GM23248 (cell line): Measurements from ENCODE around the gene PSMD13. TPM values are rescaled to one million over a fixed set of nuclear protein-coding genes. Genes with fewer than 3 reads are reported as not detected.

ENCODE experiments used
- DNase-seq: peaks from one replicate; pipeline ENCODE4 v3.0.0-alpha.2; 2015
- H2AFZ ChIP-seq: fragments of 200-600 bp; sonication (generic); 2 replicates; pipeline ENCODE4 v1.6.1; 2016; ENCODE audit warnings: antibody characterized with exemption
- H3F3A ChIP-seq: fragments of 200-600 bp; sonication (generic); 2 replicates; pipeline ENCODE4 v1.6.1; 2016; ENCODE audit warnings: mild to moderate bottlenecking, antibody characterized with exemption, mixed run types; ENCODE audit not compliant: insufficient read depth
- H3K27ac ChIP-seq: fragments of 200-600 bp; sonication (generic); 2 replicates; pipeline ENCODE4 v1.5.1; 2016; ENCODE audit warnings: mild to moderate bottlenecking
- H3K27me3 ChIP-seq: fragments of 200-600 bp; sonication (generic); replicated peaks from 2 replicates; pipeline ENCODE4 v1.6.1; 2016; ENCODE audit warnings: mild to moderate bottlenecking; ENCODE audit not compliant: insufficient read depth
- H3K36me3 ChIP-seq: fragments of 200-600 bp; sonication (generic); 2 replicates; pipeline ENCODE4 v1.6.1; 2016; ENCODE audit warnings: low read depth, mild to moderate bottlenecking
- H3K4me1 ChIP-seq: fragments of 200-600 bp; sonication (generic); 2 replicates; pipeline ENCODE4 v1.6.1; 2016; ENCODE audit warnings: mild to moderate bottlenecking; ENCODE audit not compliant: insufficient read depth
- H3K4me2 ChIP-seq: fragments of 200-600 bp; sonication (generic); one replicate; pipeline ENCODE4 v1.6.1; 2016; ENCODE audit warnings: mild to moderate bottlenecking; ENCODE audit not compliant: unreplicated experiment
- H3K4me3 ChIP-seq: fragments of 200-600 bp; sonication (generic); 2 replicates; pipeline ENCODE4 v1.5.1; 2016; ENCODE audit warnings: mild to moderate bottlenecking
- H3K79me2 ChIP-seq: fragments of 200-600 bp; sonication (generic); 2 replicates; pipeline ENCODE4 v1.6.1; 2016; ENCODE audit warnings: mild to moderate bottlenecking; ENCODE audit not compliant: insufficient read depth
- H3K9ac ChIP-seq: fragments of 200-600 bp; sonication (generic); 2 replicates; pipeline ENCODE4 v1.6.1; 2016; ENCODE audit warnings: mild to moderate bottlenecking
- H3K9me2 ChIP-seq: fragments of 200-600 bp; sonication (generic); 2 replicates; pipeline ENCODE4 v1.6.1; 2016; ENCODE audit warnings: mixed run types, mild to moderate bottlenecking, moderate library complexity; ENCODE audit not compliant: insufficient read depth
- H3K9me3 ChIP-seq: fragments of 200-600 bp; sonication (generic); one replicate; pipeline ENCODE4 v1.6.1; 2017; ENCODE audit warnings: low read depth
- H4K20me1 ChIP-seq: fragments of 200-600 bp; sonication (generic); 2 replicates; pipeline ENCODE4 v1.6.0; 2016; ENCODE audit not compliant: insufficient read depth
- EZH2 ChIP-seq: fragments of 200-600 bp; sonication (generic); IDR thresholded peaks from 2 replicates; pipeline ENCODE4 v1.6.1; 2018; ENCODE audit warnings: antibody characterized with exemption, mild to moderate bottlenecking; ENCODE audit not compliant: insufficient read depth, poor library complexity, severe bottlenecking
- EZH2phosphoT487 ChIP-seq: fragments of 200-600 bp; sonication (generic); IDR thresholded peaks from 2 replicates; pipeline ENCODE4 v1.6.1; 2018; ENCODE audit warnings: antibody characterized with exemption, moderate library complexity, mild to moderate bottlenecking, low read depth; ENCODE audit not compliant: insufficient read depth
- WGBS, 2 experiments: methylation state at CpG; one replicate each; pipeline ENCODE4 v1.1.6; 2015 to 2017; ENCODE audit warnings: low lambda C conversion rate in 2 of 2, low coverage in 1 of 2; ENCODE audit errors: missing lambda C conversion rate in 2 of 2; 5-methylcytosine and 5-hydroxymethylcytosine counted together
- in situ Hi-C: fragments of 300-500 bp; cut with MboI; formaldehyde crosslinking; loops from 2 replicates; pipeline ENCODE4 v1.15.0; 2020
- polyA plus RNA-seq: library from polyadenylated mRNA; unstranded; fragments of >200 nt; fragmentation: Nextera tagmentation; extraction: Ambion mirVana; gene quantifications from 2 replicates; pipeline ENCODE4 v1.2.1, GENCODE V29; 2016
- total RNA-seq: library from RNA; depleted of rRNA; stranded (reverse); fragments of >200 nt; shearing (Covaris generic); gene quantifications from 2 replicates; pipeline ENCODE4 v1.2.3, GENCODE V29; 2014

Gene PSMD13
- total and polyA plus RNA-seq, 2 experiments from 2014 or later, result 145 to 188 TPM

DNA sequence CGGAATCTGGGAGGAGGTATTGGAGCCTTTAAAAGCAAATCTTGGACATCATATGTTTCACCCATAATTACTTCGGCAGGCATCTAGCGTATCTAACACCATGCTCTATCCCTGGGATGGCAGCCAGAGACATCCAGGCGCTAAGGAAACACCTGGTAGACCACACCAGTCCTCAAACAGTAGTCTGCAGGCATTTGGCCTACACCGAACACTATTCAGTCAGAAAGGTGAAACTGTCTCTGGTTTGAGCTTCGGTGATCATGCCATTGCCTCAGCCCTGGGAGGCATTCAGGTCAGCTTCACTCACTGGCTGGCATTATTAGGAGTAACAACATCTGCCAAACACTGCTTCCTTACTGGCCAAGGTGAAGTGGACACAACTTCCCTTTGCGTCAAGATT is 12.4 kb upstream of the PSMD13 start:
- Histone ChIP-seq H4K20me1 (no peaks in the 10 kb centered on the region), H3K9me3 (no peaks in the 10 kb centered on the region), H3K9me2 (no peaks in the 10 kb centered on the region), H3K27ac (no peak overlapping the region), H3K4me2 (no peak overlapping the region), H3K79me2 (peaks cover 34% of the 10 kb centered on the region), H3K4me3 (no peak overlapping the region), H3K4me1 (no peaks in the 10 kb centered on the region), H3K9ac (no peak overlapping the region), H3K27me3 (no peaks in the 10 kb centered on the region), H2AFZ (no peak overlapping the region), H3F3A (no peaks in the 10 kb centered on the region), H3K36me3 (0 out of 2 replicates have a peak, but pooled peaks cover 6% of the 10 kb centered on the region)
- WGBS, 2 experiments, result 80 to 86% methylated on average over 7 of the region's 7 CpGs
- no peak for TF ChIP-seq EZH2phosphoT487
- TF ChIP-seq EZH2, result no peak
- no peak for DNase-seq
- in situ Hi-C loops, result no loop called here

- H4K20me1 ChIP-seq, result no peaks in the 10 kb centered on the region
- peak; percentile 62 for DNase-seq
- H3K4me1 ChIP-seq, result no peaks in the 10 kb centered on the region
- H3K27me3 ChIP-seq, result no peaks in the 10 kb centered on the region
- H2AFZ ChIP-seq, result no peak overlapping the region
- no peak overlapping the region for H3K9ac ChIP-seq
- WGBS, 2 experiments, result 86 to 91% methylated on average over 10 of the region's 10 CpGs
- peaks cover 34% of the 10 kb centered on the region for H3K79me2 ChIP-seq
- H3K4me3 ChIP-seq, result no peak overlapping the region
- 0 out of 2 replicates have a peak, but pooled peaks cover 6% of the 10 kb centered on the region for H3K36me3 ChIP-seq
- H3K4me2 ChIP-seq, result no peak overlapping the region
- H3K9me2 ChIP-seq, result no peaks in the 10 kb centered on the region
- no peaks in the 10 kb centered on the region for H3K9me3 ChIP-seq
- H3F3A ChIP-seq, result no peaks in the 10 kb centered on the region
- no peak overlapping the region for H3K27ac ChIP-seq
- TF ChIP-seq EZH2, result no peak
- TF ChIP-seq EZH2phosphoT487, result no peak
- in situ Hi-C loops, result no loop called here
Observed at GRCh38 chr11:225734-226453, 10.9 kb upstream of the PSMD13 start.

DNA sequence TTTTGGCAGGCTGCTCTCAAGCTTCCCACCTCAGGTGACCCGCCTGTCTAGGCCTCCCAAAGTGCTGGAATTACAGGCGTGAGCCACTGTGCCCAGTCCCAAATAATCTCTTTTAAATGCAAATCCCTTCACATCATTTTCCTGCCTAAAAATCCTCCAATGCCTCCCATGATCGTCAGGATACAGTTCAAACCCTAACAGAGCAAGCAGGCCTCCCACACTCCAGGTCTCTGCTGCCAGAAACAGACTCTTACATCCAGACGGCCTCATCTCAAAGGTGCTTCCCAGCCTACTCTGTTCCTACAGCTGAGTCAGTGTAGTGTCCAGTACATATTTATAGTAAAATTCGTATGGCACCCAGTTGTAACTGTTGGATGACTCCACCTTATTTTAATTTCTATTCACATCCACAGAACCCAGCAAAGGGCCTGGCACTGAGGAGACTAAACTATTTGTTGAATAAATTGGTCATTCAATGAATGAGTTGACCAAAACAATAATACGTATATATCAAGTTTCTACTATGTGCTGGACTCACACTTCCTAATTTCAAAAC is 8.9 kb upstream of the PSMD13 start:
- Histone ChIP-seq H3K27me3 (no peaks in the 10 kb centered on the region), H3K4me1 (no peaks in the 10 kb centered on the region), H3K4me2 (no peak overlapping the region), H3K4me3 (no peak overlapping the region), H3K36me3 (0 out of 2 replicates have a peak, but pooled peaks cover 6% of the 10 kb centered on the region), H3K9me3 (no peaks in the 10 kb centered on the region), H3F3A (no peaks in the 10 kb centered on the region), H3K27ac (no peak overlapping the region), H3K9me2 (no peaks in the 10 kb centered on the region), H2AFZ (no peak overlapping the region), H3K79me2 (peaks cover 34% of the 10 kb centered on the region), H3K9ac (no peak overlapping the region), H4K20me1 (no peaks in the 10 kb centered on the region)
- in situ Hi-C loops, result no loop called here
- TF ChIP-seq EZH2phosphoT487, result no peak
- 81 to 88% methylated on average over 6 of the region's 6 CpGs for WGBS, 2 experiments
- DNase-seq, result no peak

DNA sequence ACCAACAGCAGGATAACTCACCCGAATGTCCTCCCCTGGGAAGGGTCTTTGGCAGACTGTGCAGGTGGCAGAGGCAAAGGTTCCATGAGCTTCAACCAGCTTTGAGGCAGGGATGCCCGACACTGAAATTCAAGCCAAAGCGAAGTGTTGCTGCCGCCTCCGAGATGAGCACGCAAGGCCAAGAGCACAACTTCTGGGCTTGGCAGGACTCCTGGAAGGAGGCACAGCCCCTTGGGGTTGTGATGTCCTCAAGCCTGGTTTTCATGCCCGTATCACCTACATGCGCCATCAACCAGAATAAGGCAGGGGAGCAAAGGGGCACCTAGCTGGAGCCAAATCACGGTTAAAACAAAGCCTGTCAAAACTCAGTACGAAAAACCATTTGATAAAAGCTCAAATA is 6.3 kb upstream of the PSMD13 start:
- no peak for TF ChIP-seq EZH2
- peaks cover 41% of the 10 kb centered on the region for H3K79me2 ChIP-seq
- H3K4me3 ChIP-seq, result no peak overlapping the region
- in situ Hi-C loops, result no loop called here
- peaks cover 4% of the 10 kb centered on the region; the same call in 1 of the 2 replicates for H3F3A ChIP-seq
- H3K9me3 ChIP-seq, result no peaks in the 10 kb centered on the region
- no peak for DNase-seq
- H2AFZ ChIP-seq, result no peak overlapping the region
- no peaks in the 10 kb centered on the region for H3K9me2 ChIP-seq
- H3K4me2 ChIP-seq, result no peak overlapping the region
- no peak overlapping the region for H3K27ac ChIP-seq
- WGBS, 2 experiments, result 84 to 87% methylated on average over 10 of the region's 10 CpGs
- no peaks in the 10 kb centered on the region for H3K4me1 ChIP-seq
- no peaks in the 10 kb centered on the region for H3K27me3 ChIP-seq
- 0 out of 2 replicates have a peak, but pooled peaks cover 6% of the 10 kb centered on the region for H3K36me3 ChIP-seq
- H4K20me1 ChIP-seq, result no peaks in the 10 kb centered on the region
- H3K9ac ChIP-seq, result no peak overlapping the region
